ENCODE data around the gene SH3GL2.
A peak's percentile ranks its signal among the peaks of the same experiment; 100 is the strongest.
"Not testable (repeated sequence)": the region's sequence is repeated elsewhere in the genome, so short reads cannot be mapped to it uniquely, and the experiment has no call there.

SH3GL2 gene

GRCh38 chr9:17760250-17760649, 181.4 kb downstream of the SH3GL2 start:
- DNase-seq, result no peak

GRCh38 chr9:17761984-17762676, 183.3 kb downstream of the SH3GL2 start:
- DNase-seq, result no peak

- no peak for DNase-seq
These were observed 185.4 kb downstream of the SH3GL2 start for GRCh38 chr9:17764306-17764705.

GRCh38 chr9:17765131-17765530, 186.3 kb downstream of the SH3GL2 start:
- DNase-seq, result not testable (repeated sequence)

- no peak for DNase-seq
These were observed 193.4 kb downstream of the SH3GL2 start for GRCh38 chr9:17772223-17772622.

- no peak for DNase-seq
These were observed 196.8 kb downstream of the SH3GL2 start for GRCh38 chr9:17775656-17776055.

GRCh38 chr9:17776735-17777134, 197.9 kb downstream of the SH3GL2 start:
- no peak for DNase-seq

GRCh38 chr9:17777465-17777864, 198.6 kb downstream of the SH3GL2 start:
- DNase-seq, result no peak

- no peak for DNase-seq
These were observed 203.7 kb downstream of the SH3GL2 start for GRCh38 chr9:17782430-17783149.

GRCh38 chr9:17783227-17783626, 204.4 kb downstream of the SH3GL2 start:
- DNase-seq, result no peak

- DNase-seq, result no peak
These were observed 210.4 kb downstream of the SH3GL2 start for GRCh38 chr9:17789316-17789715.

GRCh38 chr9:17793713-17794622, 215.1 kb downstream of the SH3GL2 start:
- DNase-seq, result no peak

GRCh38 chr9:17795744-17796143, 216.9 kb downstream of the SH3GL2 start:
- no peak for DNase-seq

GRCh38 chr9:17799369-17799768, 220.5 kb downstream of the SH3GL2 start:
- no peak for DNase-seq

GRCh38 chr9:17800418-17800817, 221.6 kb downstream of the SH3GL2 start:
- no peak for DNase-seq

GRCh38 chr9:17802249-17802857, 223.5 kb downstream of the SH3GL2 start:
- DNase-seq, result no peak

- no peak for DNase-seq
These were observed 228.9 kb downstream of the SH3GL2 start for GRCh38 chr9:17807613-17808282.

- no peak for DNase-seq
These were observed 231.5 kb downstream of the SH3GL2 start for GRCh38 chr9:17810317-17810716.

- DNase-seq, result peak; percentile 27
These were observed 232.1 kb downstream of the SH3GL2 start for GRCh38 chr9:17810728-17811571.

- no peak for DNase-seq
These were observed 234.9 kb downstream of the SH3GL2 start for GRCh38 chr9:17813798-17814197.

- DNase-seq, result no peak
These were observed 237.7 kb downstream of the SH3GL2 start for GRCh38 chr9:17816431-17817027.
